IPS-20b (cell line): Measurements from ENCODE around the gene RANBP17.

Experiments
- H3K27ac ChIP-seq: one replicate; pipeline ENCODE4 v1.5.1; 2013; ENCODE audit warnings: low read length
- H3K27me3 ChIP-seq: 2 replicates; pipeline ENCODE4 v1.6.1; 2013; ENCODE audit warnings: mild to moderate bottlenecking, low read length, inconsistent platforms; ENCODE audit not compliant: insufficient read depth
- H3K36me3 ChIP-seq: 2 replicates; pipeline ENCODE4 v1.6.1; 2013; ENCODE audit warnings: low read depth, mild to moderate bottlenecking, inconsistent platforms, low read length, moderate library complexity; ENCODE audit not compliant: insufficient read depth
- H3K4me1 ChIP-seq: 2 replicates; pipeline ENCODE4 v1.6.1; 2013; ENCODE audit warnings: mild to moderate bottlenecking, control low read depth, inconsistent platforms, low read length, moderate library complexity; ENCODE audit not compliant: insufficient read depth
- H3K4me3 ChIP-seq: 2 replicates; pipeline ENCODE4 v1.5.1; 2013; ENCODE audit warnings: mild to moderate bottlenecking, low read length, inconsistent platforms
- H3K9ac ChIP-seq: 2 replicates; pipeline ENCODE4 v1.6.1; 2013; ENCODE audit warnings: low read depth, mild to moderate bottlenecking, inconsistent platforms, low read length, moderate library complexity
- H3K9me3 ChIP-seq: 2 replicates; pipeline ENCODE4 v1.6.1; 2013; ENCODE audit warnings: mild to moderate bottlenecking, low read depth, low read length, inconsistent platforms; ENCODE audit not compliant: insufficient read depth

The RANBP17 gene

DNA sequence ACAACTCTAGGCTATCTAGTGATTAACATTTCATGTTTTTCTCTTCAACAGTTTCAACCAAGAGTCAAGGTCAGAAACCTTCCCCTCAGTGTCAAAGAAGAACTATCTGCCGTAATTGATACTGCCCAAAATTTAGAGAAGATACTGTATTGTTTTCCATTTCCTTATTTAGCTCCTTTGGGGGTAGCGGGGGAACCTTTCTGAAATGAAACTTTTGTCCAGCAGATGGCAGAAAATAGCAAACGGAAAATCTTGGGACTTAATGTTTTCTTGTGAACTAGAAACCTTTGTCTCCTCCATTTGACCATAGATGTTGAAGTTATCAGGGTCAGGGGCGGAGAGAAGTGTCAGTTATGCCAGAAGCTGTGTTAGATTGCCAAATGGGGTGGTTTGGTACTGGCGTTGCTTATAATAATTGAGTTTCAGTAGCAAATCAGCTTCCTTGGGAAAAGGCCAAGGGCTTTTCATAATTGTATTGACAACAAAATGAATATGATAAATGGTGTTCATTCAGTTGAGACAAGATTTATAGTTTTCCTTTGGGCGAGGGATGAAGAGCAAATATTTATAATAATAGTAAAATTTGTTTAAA is 345.5 kb downstream of the RANBP17 start:
- Histone ChIP-seq H3K27ac (no peak overlapping the region), H3K9ac (no peak overlapping the region), H3K27me3 (no peaks in the 10 kb centered on the region), H3K36me3 (no peaks in the 10 kb centered on the region), H3K4me3 (no peak overlapping the region), H3K4me1 (peaks cover 7% of the 10 kb centered on the region; the same call in 1 of the 2 replicates), H3K9me3 (no peaks in the 10 kb centered on the region)

DNA sequence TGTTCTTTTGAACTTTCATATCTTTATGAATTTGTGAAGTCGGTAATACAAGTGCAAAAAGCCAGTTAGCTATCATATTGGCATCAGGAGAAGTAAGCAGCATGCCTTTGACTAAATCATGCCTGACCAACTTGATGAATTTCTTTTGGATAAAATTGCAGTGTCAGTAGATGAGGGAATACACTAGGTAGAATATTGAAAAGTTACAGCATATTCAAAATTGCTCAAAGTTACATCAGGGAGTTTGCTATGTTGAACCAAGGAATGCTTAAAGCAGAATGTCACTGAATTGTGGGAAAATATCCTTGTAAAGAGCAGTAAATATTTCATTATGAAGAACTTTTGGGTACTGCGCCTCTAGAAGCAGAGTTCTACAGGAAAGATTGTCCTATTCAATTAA is 360.1 kb downstream of the RANBP17 start:
- Histone ChIP-seq H3K27me3 (no peaks in the 10 kb centered on the region), H3K36me3 (no peaks in the 10 kb centered on the region), H3K4me1 (no peaks in the 10 kb centered on the region), H3K9ac (no peak overlapping the region), H3K27ac (no peak overlapping the region), H3K4me3 (no peak overlapping the region), H3K9me3 (no peaks in the 10 kb centered on the region)

DNA sequence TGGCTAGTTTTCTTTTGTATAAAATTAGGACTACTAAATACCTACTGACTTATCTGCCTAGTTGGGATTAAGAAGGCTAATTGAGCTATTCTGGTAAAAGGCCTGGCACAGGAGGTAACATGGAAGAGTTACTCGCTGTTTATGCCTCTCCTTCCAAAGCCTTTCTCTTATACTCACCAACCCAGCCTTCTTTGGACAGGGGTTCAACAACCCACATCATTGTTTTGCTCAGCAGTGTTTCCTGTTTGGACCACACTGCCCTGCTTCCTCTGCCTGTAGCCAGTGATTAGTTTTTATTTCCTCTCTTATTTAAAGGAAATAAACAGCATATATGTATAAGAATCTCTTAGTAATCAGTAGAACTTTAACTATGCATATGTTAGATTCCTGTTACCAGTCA is 362.1 kb downstream of the RANBP17 start:
- H3K36me3 ChIP-seq, result no peaks in the 10 kb centered on the region
- no peaks in the 10 kb centered on the region for H3K9me3 ChIP-seq
- no peak overlapping the region for H3K27ac ChIP-seq
- H3K4me3 ChIP-seq, result no peak overlapping the region
- H3K9ac ChIP-seq, result no peak overlapping the region
- no peaks in the 10 kb centered on the region for H3K4me1 ChIP-seq
- no peaks in the 10 kb centered on the region for H3K27me3 ChIP-seq

DNA sequence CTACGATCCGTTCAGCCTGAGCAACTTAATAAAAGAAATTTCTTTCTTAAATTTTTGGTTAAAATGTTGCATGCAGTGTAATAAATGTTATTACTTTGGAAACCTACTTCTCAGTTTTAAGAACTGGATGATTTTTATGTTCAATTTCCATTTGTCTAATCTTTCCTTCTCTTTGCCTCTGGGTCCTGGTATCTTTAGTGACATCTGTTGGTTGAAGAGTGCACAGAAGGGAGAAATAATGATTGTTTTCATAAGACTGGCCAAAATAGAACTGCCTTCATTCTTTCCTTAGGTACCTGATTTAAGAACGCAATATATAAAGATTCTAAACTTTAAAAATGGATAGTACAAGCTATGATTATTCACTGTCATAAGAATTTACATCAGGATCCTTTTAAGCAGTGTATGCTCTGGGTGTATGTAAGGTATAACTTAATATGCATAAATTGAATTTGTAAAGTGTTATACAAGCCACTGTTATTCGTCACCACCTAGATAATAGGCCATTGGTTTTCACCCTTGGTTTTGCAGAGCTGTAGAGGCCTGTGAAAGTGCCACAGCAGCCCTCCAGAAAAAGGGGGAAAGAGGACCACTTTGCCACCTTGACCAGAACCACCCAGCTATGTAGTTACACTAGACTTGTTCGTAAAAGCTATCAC is 364.4 kb downstream of the RANBP17 start:
- H3K27me3 ChIP-seq, result no peaks in the 10 kb centered on the region
- H3K27ac ChIP-seq, result no peak overlapping the region
- H3K36me3 ChIP-seq, result no peaks in the 10 kb centered on the region
- H3K4me1 ChIP-seq, result no peaks in the 10 kb centered on the region
- H3K9ac ChIP-seq, result no peak overlapping the region
- no peaks in the 10 kb centered on the region for H3K9me3 ChIP-seq
- H3K4me3 ChIP-seq, result no peak overlapping the region

DNA sequence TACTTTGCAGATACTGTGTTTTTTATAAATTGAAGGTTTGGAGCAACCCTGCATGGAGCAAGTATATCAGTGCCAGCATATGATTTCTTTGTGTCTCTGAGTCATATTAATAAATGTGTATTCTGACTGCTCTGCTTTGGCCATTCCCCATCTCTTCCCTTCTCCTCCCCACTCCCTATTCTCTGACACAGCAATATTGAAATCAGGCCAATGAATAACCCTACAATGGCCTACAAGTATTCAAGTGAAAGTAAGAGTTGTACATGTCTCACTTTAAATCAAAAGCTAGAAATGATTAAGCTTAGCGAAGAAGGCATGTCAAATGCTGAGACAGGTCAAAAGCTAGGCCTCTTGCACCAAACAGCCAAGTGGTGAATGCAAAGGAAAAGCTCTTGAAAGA is 365.0 kb downstream of the RANBP17 start:
- H3K9ac ChIP-seq, result no peak overlapping the region
- H3K36me3 ChIP-seq, result no peaks in the 10 kb centered on the region
- no peaks in the 10 kb centered on the region for H3K27me3 ChIP-seq
- no peak overlapping the region for H3K4me3 ChIP-seq
- H3K4me1 ChIP-seq, result no peaks in the 10 kb centered on the region
- no peaks in the 10 kb centered on the region for H3K9me3 ChIP-seq
- H3K27ac ChIP-seq, result no peak overlapping the region

DNA sequence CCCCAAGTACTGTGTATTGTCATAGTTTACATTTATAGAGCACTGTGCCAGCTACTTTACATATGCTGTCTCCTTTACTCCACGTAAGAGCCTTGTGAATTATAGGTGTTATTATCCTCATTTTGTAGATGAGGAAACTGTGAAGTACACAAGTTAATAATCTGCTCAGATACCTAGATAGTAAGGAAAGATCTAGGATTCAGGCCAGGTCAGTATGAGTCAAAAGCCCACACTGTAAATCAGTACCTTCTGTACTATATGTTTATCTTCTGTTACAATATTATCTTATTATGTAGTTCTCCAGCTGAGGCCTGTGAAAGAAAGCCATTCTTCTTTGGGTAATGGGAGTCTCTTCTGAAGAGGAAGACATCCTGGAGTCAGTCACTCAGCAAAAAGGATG is 374.8 kb downstream of the RANBP17 start:
- Histone ChIP-seq H3K27me3 (no peaks in the 10 kb centered on the region), H3K36me3 (no peaks in the 10 kb centered on the region), H3K27ac (no peak overlapping the region), H3K9ac (no peak overlapping the region), H3K9me3 (no peaks in the 10 kb centered on the region), H3K4me1 (no peaks in the 10 kb centered on the region), H3K4me3 (no peak overlapping the region)

DNA sequence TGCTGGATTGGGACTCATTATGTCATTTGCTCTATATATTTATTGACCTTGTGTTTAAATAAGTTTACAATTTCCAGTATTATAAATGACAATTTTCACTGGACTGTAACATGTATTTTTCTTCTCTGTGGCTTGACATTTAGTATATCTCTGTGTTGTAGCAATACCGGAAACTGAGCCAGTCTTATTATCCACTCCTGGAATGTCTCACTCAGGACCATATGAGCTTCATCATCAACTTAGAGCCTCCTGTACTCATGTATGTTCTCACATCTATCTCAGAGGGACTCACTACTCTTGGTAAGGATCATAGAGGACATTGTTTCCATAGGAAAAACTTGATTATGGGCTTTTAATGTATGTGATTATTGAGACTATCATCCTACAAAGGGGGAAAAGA is 380.7 kb downstream of the RANBP17 start:
- no peaks in the 10 kb centered on the region for H3K27me3 ChIP-seq
- no peaks in the 10 kb centered on the region for H3K4me1 ChIP-seq
- no peak overlapping the region for H3K4me3 ChIP-seq
- H3K9ac ChIP-seq, result no peak overlapping the region
- no peaks in the 10 kb centered on the region for H3K9me3 ChIP-seq
- no peaks in the 10 kb centered on the region for H3K36me3 ChIP-seq
- no peak overlapping the region for H3K27ac ChIP-seq

DNA sequence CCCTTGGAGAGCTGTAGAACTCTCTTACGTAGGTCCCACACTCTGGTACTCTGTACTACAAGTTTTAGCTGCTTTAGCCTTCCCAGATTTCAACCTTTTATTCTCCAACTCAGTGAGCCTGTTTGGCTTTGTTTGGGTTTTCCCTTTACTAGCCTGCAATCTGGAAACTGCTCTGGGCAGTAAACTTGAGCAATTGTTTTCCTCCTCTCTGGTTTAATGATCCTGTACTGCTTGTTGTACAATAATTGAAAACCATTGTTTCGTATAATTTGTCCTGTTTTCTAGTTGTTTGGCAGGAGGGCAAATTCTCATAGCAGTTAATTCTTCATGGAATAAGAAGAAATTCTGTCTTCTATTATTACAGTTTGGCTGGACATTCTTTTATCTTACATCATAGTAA is 384.4 kb downstream of the RANBP17 start:
- H3K27ac ChIP-seq, result no peak overlapping the region
- no peaks in the 10 kb centered on the region for H3K4me1 ChIP-seq
- no peaks in the 10 kb centered on the region for H3K36me3 ChIP-seq
- no peak overlapping the region for H3K4me3 ChIP-seq
- H3K9ac ChIP-seq, result no peak overlapping the region
- no peaks in the 10 kb centered on the region for H3K9me3 ChIP-seq
- no peaks in the 10 kb centered on the region for H3K27me3 ChIP-seq

DNA sequence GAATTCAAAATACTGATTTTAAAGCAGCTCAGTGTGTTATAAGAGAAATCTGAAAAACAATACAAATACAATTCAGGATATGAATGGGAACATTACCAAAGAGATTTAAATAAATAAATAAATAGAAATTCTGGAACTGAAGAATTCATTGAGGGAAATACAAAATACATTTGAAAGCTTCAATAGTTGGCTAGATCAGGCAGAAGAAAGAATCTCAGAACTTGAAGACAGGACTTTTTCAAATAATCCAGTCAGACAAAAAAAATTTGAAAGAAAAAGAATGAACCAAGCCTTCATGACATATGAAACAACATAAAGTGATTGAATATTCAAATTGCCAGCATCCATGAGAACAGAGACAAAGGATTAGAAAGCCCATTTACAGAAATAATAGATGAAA is 387.6 kb downstream of the RANBP17 start:
- Histone ChIP-seq H3K36me3 (no peaks in the 10 kb centered on the region), H3K27ac (no peak overlapping the region), H3K4me3 (no peak overlapping the region), H3K27me3 (no peaks in the 10 kb centered on the region), H3K4me1 (no peaks in the 10 kb centered on the region), H3K9ac (no peak overlapping the region), H3K9me3 (no peaks in the 10 kb centered on the region)

DNA sequence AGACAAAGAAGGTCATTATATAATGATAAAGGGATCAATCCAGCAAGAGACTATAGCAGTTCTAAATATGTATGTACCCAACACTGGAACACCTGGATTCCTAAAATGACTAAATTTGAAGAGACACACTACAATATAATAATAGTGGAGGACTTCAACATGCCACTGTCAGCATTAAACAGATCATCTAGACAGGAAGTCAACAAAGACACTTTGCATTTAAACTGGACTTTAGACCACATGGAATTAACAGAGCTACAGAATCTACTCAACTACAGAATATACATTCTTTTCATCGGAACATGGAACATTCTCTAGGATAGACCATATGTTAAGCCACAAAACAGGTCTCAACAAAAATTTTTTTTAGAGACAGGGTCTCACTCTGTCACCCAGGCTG is 388.9 kb downstream of the RANBP17 start:
- Histone ChIP-seq H3K9me3 (no peaks in the 10 kb centered on the region), H3K4me1 (no peaks in the 10 kb centered on the region), H3K27ac (no peak overlapping the region), H3K9ac (no peak overlapping the region), H3K4me3 (no peak overlapping the region), H3K27me3 (no peaks in the 10 kb centered on the region), H3K36me3 (no peaks in the 10 kb centered on the region)

DNA sequence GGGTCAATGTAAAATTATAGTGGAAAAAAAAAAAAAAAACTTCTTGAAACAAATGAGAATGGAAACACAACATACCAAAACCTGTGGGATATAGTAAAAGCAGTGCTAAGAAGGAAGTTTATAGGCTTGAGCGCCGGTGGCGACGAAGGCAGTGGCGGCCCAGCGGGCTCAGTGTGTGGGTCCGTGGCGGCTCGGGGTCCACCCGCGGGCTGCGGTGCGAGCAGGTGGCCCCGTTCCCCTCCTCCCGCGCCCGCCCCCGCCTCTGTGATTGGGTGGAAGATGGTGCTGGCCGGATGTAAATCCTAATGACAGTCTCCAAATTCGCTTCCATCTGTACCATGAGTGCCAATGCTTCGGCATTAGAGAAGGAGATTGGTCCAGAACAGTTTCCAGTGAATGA is 389.7 kb downstream of the RANBP17 start:
- no peak overlapping the region for H3K9ac ChIP-seq
- H3K36me3 ChIP-seq, result no peaks in the 10 kb centered on the region
- no peak overlapping the region for H3K4me3 ChIP-seq
- no peaks in the 10 kb centered on the region for H3K4me1 ChIP-seq
- H3K27me3 ChIP-seq, result no peaks in the 10 kb centered on the region
- no peak overlapping the region for H3K27ac ChIP-seq
- H3K9me3 ChIP-seq, result no peaks in the 10 kb centered on the region

DNA sequence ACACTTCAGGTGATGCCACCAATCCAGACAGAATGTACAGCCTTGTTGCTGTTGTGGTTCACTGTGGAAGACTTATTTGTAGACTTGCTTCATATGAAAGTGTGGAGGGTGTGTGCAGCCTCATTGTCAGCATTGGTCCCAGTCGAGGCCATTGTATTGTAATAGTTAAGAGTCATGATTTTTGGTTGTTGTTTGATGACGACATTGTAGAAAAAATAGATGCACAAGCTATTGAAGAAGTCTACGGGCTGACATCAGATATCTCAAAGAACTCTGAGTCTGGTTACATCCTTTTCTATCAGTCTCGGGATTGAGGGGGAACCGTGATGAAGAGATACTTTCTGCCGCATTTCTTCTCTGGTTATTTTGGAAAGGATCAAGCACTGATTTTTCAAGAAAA is 390.9 kb downstream of the RANBP17 start:
- Histone ChIP-seq H3K4me3 (no peak overlapping the region), H3K9me3 (no peaks in the 10 kb centered on the region), H3K27ac (no peak overlapping the region), H3K27me3 (no peaks in the 10 kb centered on the region), H3K9ac (no peak overlapping the region), H3K4me1 (no peaks in the 10 kb centered on the region), H3K36me3 (no peaks in the 10 kb centered on the region)
